ENCODE data around the gene TMEM178B. TPM values are rescaled to one million over a fixed set of nuclear protein-coding genes. Genes with fewer than 3 reads are reported as not detected.

Gene TMEM178B
- total RNA-seq, 1 experiment from 2014 or later = 0.39 TPM

DNA sequence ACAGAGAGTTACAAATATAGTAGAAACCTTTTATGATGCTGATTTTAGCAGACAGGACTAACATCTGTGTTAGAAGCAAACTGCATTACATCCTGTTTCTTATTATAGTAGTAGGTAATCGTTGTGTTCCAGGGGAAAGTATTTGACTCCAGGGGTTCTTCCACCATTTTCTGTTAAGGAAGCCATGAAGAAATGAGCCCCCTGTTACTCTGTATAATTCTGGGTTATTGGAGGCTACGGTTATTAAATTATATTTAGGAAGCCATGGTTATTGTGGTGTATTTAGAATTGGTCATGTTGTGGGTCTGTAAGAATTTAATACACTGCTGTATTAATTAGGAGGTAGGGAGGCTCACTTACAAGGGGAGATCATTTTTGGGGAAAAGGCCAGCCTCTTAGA is 301.6 kb downstream of the TMEM178B start:
- DNase-seq (ENCODE audit: low read depth, low spot score) (no peak), ATAC-seq (no peak)
- Histone ChIP-seq H3K27me3 (ENCODE audit: control insufficient read depth, insufficient read depth, low read length) (no peaks in the 10 kb centered on the region; the same call in 1 of the 2 replicates), H3K9me3 (ENCODE audit: control insufficient read depth, insufficient read depth, low read depth, low read length) (no peaks in the 10 kb centered on the region), H3K4me3 (ENCODE audit: low read depth in 2 of 2, low read length in 2 of 2) (no peak overlapping the region), H3K36me3 (ENCODE audit: control insufficient read depth, insufficient read depth, low read length) (no peaks in the 10 kb centered on the region; the same call in 1 of the 2 replicates), H3K27ac (ENCODE audit: low read length) (no peak overlapping the region), H3K4me1 (ENCODE audit: control insufficient read depth, insufficient read depth, low read length) (no peaks in the 10 kb centered on the region)
- TF ChIP-seq POLR2AphosphoS5 (IDR thresholded peaks at IDR 0.05; ENCODE audit: low read depth, low read length) = no peak
- no peak for TF ChIP-seq TCF7L2 (IDR thresholded peaks at IDR 0.05; ENCODE audit: low read depth, low read length)
- no peak for TF ChIP-seq SIN3A (IDR thresholded peaks at IDR 0.05; ENCODE audit: borderline replicate concordance, insufficient read depth, low read depth, low read length)
- no peak for TF ChIP-seq REST (IDR thresholded peaks at IDR 0.05; ENCODE audit: insufficient read depth in 1 of 2, low read depth in 2 of 2, low read length in 1 of 2)
- TF ChIP-seq, protein P1, sequence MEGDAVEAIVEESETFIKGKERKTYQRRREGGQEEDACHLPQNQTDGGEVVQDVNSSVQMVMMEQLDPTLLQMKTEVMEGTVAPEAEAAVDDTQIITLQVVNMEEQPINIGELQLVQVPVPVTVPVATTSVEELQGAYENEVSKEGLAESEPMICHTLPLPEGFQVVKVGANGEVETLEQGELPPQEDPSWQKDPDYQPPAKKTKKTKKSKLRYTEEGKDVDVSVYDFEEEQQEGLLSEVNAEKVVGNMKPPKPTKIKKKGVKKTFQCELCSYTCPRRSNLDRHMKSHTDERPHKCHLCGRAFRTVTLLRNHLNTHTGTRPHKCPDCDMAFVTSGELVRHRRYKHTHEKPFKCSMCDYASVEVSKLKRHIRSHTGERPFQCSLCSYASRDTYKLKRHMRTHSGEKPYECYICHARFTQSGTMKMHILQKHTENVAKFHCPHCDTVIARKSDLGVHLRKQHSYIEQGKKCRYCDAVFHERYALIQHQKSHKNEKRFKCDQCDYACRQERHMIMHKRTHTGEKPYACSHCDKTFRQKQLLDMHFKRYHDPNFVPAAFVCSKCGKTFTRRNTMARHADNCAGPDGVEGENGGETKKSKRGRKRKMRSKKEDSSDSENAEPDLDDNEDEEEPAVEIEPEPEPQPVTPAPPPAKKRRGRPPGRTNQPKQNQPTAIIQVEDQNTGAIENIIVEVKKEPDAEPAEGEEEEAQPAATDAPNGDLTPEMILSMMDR (IDR thresholded peaks at IDR 0.05) = no peak
- ChIA-PET POLR2A (no interaction called here), CTCF (no interaction called here)
- no TSS peak for BruUV-seq (replicated peaks)
- in situ Hi-C loops (cut with HindIII; ENCODE audit: low pct_unique_long_range_greater_than_20kb, low sequenced_read_pairs) (no loop called here), intact Hi-C loops (cut with micrococcal nuclease; ENCODE audit: unreplicated experiment) (no loop called here)

GRCh38 chr7:141377906-141378305 is 304.0 kb downstream of the TMEM178B start:
- no peaks in the 10 kb centered on the region for H3K9me3 ChIP-seq (ENCODE audit: control insufficient read depth, insufficient read depth, low read depth, low read length)
- H3K4me3 ChIP-seq (ENCODE audit: low read depth in 2 of 2, low read length in 2 of 2) = no peak overlapping the region
- no peaks in the 10 kb centered on the region for H3K4me1 ChIP-seq (ENCODE audit: control insufficient read depth, insufficient read depth, low read length)
- ChIA-PET POLR2A (no interaction called here), CTCF (no interaction called here)
- TF ChIP-seq REST (IDR thresholded peaks at IDR 0.05; ENCODE audit: insufficient read depth in 1 of 2, low read depth in 2 of 2, low read length in 1 of 2) = no peak
- TF ChIP-seq TCF7L2 (IDR thresholded peaks at IDR 0.05; ENCODE audit: low read depth, low read length) = no peak
- TF ChIP-seq SIN3A (IDR thresholded peaks at IDR 0.05; ENCODE audit: borderline replicate concordance, insufficient read depth, low read depth, low read length) = no peak
- TF ChIP-seq, protein P1 (IDR thresholded peaks at IDR 0.05) = no peak
- no peak for TF ChIP-seq POLR2AphosphoS5 (IDR thresholded peaks at IDR 0.05; ENCODE audit: low read depth, low read length)
- intact Hi-C loops (cut with micrococcal nuclease; ENCODE audit: unreplicated experiment) = no loop called here
- no TSS peak for BruUV-seq (replicated peaks)
- peaks cover 3% of the 10 kb centered on the region; the same call in 1 of the 2 replicates for H3K27me3 ChIP-seq (ENCODE audit: control insufficient read depth, insufficient read depth, low read length)
- H3K36me3 ChIP-seq (ENCODE audit: control insufficient read depth, insufficient read depth, low read length) = no peaks in the 10 kb centered on the region; the same call in 1 of the 2 replicates
- H3K27ac ChIP-seq (ENCODE audit: low read length) = no peak overlapping the region
- in situ Hi-C loops (cut with HindIII; ENCODE audit: low pct_unique_long_range_greater_than_20kb, low sequenced_read_pairs) = no loop called here
- ATAC-seq (no peak), DNase-seq (ENCODE audit: low read depth, low spot score) (no peak)

All from Panc1 (cell line).